ENCODE results near the gene PHF21A. TPM values are rescaled to one million over a fixed set of nuclear protein-coding genes. Genes with fewer than 3 reads are reported as not detected.
"Not testable (repeated sequence)": the region's sequence is repeated elsewhere in the genome, so short reads cannot be mapped to it uniquely, and the experiment has no call there.

The PHF21A gene
- total RNA-seq, 1 donor from 2014 or later: 30.3 TPM

DNA sequence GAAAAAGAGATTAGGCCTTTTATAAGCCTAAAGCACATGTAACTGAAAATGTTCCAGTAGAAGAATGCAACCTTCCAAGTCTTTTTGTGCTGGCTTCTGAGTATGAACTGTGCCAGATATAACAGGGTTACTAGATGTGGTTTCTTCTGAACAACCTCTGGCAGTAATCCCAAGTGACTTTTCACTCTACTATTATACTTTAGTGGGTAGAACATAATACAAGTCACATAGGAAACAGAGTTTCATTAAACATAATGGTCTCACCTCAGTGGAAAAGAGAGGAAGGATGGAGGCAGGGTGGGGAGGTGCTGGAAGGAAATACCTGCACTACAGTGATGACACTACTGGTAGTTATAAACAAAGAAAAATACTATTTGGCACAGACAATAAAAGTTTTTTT is 81.3 kb downstream of the PHF21A start:
- DNase-seq (ENCODE audit: extremely low read depth, low read depth, low spot score): no peak

GRCh38 chr11:46038529-46038928 is 82.7 kb downstream of the PHF21A start:
- no peak for DNase-seq (ENCODE audit: extremely low read depth, low read depth, low spot score)

GRCh38 chr11:46036969-46037368 is 84.3 kb downstream of the PHF21A start:
- no peak for DNase-seq (ENCODE audit: extremely low read depth, low read depth, low spot score)

DNA sequence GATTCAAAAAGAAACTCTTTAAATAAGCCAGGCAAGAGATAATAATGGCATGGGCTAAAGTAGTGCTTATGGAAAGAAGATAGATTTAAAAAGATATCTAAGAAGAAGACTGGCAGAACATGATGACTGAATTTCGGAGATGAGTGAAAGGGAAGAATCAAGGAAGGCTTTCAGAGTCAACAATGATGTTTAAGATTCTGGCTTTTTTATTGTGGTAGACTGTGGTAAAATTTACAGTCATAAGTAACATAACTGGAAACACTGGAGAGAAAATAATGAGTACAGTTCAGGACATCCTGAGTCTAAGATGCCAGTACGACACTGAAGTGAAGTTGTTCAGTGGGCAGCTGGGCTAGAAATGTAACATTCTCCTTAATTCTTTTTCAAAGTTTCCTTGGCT is 85.2 kb downstream of the PHF21A start:
- no peak for DNase-seq (ENCODE audit: extremely low read depth, low read depth, low spot score)

- DNase-seq (ENCODE audit: extremely low read depth, low read depth, low spot score): no peak
Measured at GRCh38 chr11:46034041-46034440, 87.2 kb downstream of the PHF21A start.

GRCh38 chr11:46026606-46027293 is 94.5 kb downstream of the PHF21A start:
- DNase-seq (ENCODE audit: extremely low read depth, low read depth, low spot score): no peak

GRCh38 chr11:46020084-46020599 is 101.1 kb downstream of the PHF21A start:
- no peak for DNase-seq (ENCODE audit: extremely low read depth, low read depth, low spot score)

DNA sequence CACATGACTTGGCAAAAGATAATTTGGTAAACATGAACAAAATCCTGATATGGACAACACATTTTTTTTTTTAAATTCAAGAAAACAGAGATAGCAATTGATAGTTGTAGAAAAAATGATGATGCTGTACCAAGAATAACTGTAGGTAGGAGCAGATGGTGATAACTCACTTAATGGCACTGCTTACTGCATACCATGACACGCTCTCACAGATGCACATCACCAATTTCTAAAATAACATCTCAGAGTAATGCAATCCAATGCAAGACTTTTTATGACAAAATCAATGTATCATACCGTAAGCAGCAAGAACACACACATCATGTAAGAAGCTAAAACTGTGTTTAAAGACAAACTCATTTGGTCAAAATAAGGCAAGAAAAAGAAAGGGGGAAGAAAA is 102.6 kb downstream of the PHF21A start:
- no peak for DNase-seq (ENCODE audit: extremely low read depth, low read depth, low spot score)

DNA sequence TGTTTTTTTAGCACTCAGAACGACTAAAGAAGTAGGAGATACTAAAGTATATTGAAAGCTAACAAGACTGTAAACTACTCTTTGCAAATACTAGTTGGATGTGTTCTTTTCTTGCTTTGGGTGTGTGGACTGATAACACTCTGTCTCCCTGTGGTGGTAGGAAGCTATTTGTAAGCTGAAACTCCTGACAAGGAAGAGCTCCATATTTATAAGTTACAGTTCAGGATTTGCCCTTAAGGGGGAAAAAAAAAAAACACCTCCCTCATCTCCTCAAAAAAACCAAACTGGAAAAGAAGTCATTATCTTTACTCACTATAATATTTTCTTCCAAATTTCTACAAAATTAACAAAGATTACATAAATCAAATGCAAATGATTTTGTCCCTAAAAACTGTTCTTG is 103.9 kb downstream of the PHF21A start:
- no peak for DNase-seq (ENCODE audit: extremely low read depth, low read depth, low spot score)

GRCh38 chr11:46015941-46016340 is 105.3 kb downstream of the PHF21A start:
- DNase-seq (ENCODE audit: extremely low read depth, low read depth, low spot score): no peak

GRCh38 chr11:46014168-46014567 is 107.1 kb downstream of the PHF21A start:
- not testable (repeated sequence) for DNase-seq (ENCODE audit: extremely low read depth, low read depth, low spot score)

DNA sequence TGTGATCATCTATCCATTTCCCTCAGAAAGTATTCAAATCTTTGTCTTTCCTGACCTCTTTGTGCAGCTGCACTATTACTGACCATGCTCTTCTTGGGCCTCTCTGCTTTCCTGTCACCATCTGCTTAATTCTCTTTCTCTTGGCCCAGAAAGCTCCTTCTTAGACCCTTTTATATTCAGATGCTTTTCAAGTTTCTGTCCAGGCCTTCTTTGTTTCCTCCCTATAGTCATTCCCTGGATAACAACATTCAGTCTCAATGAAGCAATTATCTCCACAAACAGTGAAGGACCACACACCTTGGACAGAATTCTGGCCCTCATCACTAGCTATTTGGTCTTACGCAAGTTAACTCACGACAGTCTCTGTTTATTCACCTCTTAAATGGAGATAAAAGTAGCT is 109.1 kb downstream of the PHF21A start:
- DNase-seq (ENCODE audit: extremely low read depth, low read depth, low spot score): no peak

- no peak for DNase-seq (ENCODE audit: extremely low read depth, low read depth, low spot score)
Measured at GRCh38 chr11:46010100-46010499, 111.2 kb downstream of the PHF21A start.

GRCh38 chr11:46009647-46010046 is 111.6 kb downstream of the PHF21A start:
- DNase-seq (ENCODE audit: extremely low read depth, low read depth, low spot score): no peak

DNA sequence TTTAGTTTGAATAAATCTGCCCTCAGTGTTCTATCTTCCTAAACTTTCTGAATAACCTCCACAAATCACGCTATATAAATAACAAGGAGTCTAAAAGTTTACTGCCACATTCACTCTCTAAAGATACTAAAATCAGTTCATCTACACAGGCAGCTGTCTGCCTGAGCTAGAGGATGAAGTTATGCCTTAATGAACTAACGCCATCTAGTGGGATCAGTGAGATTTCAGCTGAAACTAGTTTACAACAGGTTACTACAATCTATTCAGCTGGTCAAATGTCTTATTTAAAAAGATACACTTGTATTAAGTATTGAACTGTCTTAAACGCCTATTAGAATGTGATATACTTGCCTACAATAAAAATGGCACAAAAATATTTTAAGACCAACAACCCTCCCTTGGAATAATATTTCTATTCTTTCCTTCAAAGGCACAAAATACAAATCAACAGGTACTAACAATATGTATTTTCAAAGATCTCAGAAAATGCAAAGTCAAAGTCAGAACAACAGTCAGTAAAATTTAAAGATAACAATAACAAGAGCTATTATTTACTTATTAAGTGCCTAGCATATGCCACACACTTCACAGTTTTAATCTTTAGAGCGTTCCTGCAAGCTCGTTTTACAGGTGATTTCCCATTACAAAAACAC is 114.7 kb downstream of the PHF21A start:
- DNase-seq (ENCODE audit: extremely low read depth, low read depth, low spot score): peak; percentile 61

DNA sequence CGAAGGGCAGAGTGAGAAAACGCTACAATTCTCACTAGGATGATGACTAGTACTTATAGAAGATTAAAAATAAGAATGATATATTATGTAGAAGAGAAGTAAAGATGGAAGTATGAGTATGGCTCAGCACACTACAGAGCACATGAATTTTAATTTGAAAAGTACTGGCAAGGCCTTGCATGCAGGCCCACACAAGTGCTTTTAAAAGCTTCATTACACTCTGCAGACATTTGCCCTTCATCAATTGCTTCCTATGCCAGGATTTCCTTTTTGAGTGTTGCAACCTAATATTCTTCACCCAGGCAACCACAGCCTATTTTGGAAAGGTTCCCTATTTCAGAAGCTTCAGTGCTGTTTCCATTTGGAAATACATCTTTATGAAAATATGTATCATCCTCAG is 117.7 kb downstream of the PHF21A start:
- DNase-seq (ENCODE audit: extremely low read depth, low read depth, low spot score): no peak

DNA sequence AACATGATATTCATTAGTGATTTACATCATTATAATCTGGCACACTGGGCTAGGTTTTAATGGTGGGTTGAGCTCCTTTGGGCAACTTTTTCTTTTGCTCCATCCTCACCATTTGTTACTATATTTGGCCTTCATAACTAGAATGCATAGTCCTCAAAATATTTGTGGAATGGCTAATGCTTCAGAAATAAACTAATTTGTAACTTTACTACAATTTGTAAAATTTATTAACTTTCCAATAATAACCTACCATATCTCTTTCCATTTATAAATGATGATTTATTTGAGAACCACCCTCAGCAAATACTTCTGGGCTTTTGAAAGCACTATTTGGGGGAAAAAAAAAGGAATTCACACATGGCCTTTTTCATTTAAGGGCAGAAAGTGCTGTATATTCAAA is 119.1 kb downstream of the PHF21A start:
- DNase-seq (ENCODE audit: extremely low read depth, low read depth, low spot score): no peak

DNA sequence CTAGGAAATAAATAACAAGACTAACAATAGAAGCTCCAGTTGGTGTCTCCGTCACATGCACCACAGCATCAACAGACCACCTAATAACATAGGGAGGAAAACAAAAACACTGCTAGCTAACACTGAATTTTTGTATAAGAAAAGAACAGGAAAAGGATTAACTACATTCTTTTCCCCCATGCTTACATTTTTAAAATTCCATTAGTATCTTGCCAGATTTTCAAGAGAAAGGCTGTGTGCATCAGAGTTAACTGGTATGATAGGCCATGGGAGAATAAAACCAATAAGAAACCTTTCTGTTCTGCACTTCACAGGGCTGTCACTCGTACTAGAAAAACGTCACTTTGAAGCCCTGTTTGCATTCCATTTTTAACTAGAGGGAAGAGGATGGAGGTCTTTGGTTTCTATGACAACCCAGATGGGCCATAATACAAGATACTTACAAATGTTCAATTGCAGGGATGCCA is 119.8 kb downstream of the PHF21A start:
- no peak for DNase-seq (ENCODE audit: extremely low read depth, low read depth, low spot score)

DNA sequence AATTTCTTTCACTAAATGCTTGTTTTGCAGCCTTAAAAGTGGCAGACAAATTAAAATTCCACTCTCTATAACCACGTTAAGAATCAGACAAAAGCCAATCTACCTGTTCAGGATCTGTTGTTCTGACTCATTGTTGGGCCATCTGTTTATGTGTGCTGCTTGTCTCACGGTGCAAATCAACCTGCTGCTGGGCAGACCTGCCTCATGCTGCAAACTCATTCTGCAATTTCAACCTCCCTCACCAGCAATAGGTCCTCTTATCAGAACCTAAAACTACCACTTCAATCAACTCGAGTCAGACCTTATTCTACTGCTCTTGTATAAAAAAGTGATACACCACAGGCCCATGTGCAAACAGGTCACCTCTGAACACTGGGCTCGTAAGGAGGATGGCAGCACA is 123.7 kb downstream of the PHF21A start:
- DNase-seq (ENCODE audit: extremely low read depth, low read depth, low spot score): no peak

DNA sequence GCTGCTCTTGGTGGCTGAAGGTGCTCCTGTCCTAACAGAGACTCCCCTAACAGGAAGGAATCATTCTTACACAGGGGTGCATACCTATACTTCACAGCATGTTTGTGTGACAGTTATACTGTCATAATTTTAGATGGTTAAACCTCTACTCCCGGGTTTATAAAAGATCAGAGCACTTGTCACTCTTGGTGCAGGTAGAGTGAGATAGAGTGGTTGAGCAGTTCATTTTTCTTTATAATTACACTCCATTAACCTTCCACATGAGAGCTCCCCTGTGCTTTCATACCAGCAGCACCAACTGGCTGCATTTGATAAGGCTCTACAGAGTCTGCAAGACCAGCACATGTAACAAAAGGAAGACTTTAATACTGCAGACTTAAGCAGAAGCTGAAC is 125.9 kb downstream of the PHF21A start:
- no peak for DNase-seq (ENCODE audit: extremely low read depth, low read depth, low spot score)

DNA sequence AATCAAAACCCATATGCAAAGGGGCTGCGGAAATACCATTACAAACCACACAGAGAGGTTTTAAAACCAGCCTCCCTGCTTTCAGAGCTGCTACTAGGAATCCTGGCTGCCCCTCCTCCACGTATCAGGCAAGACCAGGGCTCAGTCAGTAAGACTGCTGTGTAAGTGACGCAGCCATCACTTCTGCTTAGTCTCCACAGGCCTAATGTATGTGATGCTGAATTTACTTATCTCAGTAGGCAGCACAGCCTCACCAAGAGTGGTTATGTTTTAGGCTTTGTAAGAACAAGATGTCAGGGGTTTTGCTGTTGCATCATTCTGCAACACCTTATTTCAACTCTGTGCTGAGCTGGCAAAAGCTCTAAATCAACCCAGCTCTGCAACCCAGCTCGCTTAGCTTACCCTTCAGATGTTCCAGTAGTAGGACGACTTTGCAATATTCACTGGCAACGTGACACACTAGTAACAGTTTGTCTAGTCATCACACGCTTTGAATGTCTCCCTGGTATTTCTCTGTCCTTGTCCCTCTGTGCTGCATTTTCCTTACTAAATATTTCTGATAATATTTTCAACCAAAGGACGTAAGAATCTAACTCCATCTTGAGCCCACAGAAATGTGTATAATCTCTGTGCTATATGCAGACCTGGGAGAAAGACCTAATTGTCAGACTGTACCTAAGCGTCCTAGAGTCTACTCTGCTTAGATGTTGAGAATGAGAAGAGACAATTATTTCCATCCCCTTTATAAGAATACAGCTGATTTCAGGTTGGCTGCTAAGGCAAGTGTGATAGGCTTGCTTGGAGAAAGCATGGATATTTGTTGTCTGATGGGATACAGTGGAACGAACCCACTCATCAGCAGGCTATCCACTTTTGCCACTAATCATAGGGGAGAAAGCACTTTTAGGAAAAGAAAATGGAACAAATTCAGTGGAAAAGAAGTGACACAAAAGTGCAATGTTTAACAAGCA is 126.6 kb downstream of the PHF21A start:
- DNase-seq (ENCODE audit: extremely low read depth, low read depth, low spot score): no peak

All from glomerular endothelial cell (primary cell).